HT1080 (cell line): ENCODE measurements around the gene TBL1XR1. TPM values are rescaled to one million over a fixed set of nuclear protein-coding genes. Genes with fewer than 3 reads are reported as not detected.

ENCODE experiments used
- DNase-seq: peaks from one replicate; pipeline ENCODE4 v3.0.0-alpha.2; 2015; ENCODE audit warnings: low read depth
- polyA plus RNA-seq, 2 experiments: library from polyadenylated mRNA; depleted of rRNA; stranded (reverse); fragments of >200 nt; gene quantifications; 2 replicates each; pipeline ENCODE4 v1.2.3, GENCODE V29; 2015
- total RNA-seq: library from RNA; depleted of rRNA; stranded (reverse); fragments of >200 nt; shearing (Covaris generic); gene quantifications from 2 replicates; pipeline ENCODE4 v1.2.3, GENCODE V29; 2014; rRNA removed

Gene TBL1XR1
- total RNA-seq: 110 and 158 TPM in 2 replicates
- 76.9 and 108 TPM in 2 replicates for polyA plus RNA-seq (2015; cell fraction: cytosol; rRNA removed)
- polyA plus RNA-seq (2015; cell fraction: nucleus; rRNA removed): 84.3 and 92.9 TPM in 2 replicates

GRCh38 chr3:177197041-177197726 is at the start of gene TBL1XR1:
Gene TBL1XR1 (minus strand): TSS chr3:177197482. CDS start chr3:177064977, 132,505 bp downstream.
- peak; percentile 94 for DNase-seq

DNA sequence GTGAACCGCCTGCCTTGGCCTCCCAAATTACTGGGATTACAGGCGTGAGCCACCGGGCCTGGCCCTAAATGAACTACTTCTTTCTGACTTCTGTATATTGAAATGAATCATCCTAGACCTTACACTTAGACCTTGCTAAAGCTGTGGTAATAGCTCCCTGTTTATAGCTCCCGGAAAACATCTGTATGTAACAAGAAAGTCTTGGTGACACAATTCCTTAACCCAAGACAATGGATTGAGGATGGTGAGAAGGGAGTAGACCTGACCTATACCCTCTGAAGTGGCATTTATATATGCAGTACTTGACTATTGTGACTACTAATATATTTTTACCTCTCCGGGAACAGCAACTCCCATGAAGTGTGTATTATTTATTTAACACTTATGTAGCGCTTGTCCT is 48.0 kb upstream of the TBL1XR1 start:
- DNase-seq: no peak

DNA sequence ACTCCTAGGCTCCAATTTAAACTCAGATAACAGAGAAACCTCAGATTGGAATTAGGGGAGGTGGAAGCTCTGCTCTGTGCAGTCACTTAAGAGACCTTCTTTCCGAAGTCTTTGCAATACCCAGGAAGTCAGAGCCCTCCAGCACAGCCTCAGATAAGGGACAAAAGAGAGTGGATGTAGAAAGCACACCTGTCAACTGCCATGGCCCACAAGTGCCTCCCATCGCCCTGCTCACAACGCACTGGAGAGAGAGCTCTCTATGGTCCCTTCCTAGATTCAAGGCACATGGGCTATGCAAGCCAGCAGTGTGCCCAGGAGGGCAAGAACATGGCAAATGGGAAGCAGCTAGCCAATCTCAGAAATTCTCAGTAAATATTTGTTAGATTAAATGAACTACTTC is 47.3 kb upstream of the TBL1XR1 start:
- no peak for DNase-seq

- no peak for DNase-seq
These were observed 41.5 kb upstream of the TBL1XR1 start for GRCh38 chr3:177238686-177239216.

GRCh38 chr3:177237206-177237605 is 39.9 kb upstream of the TBL1XR1 start:
- DNase-seq: no peak

DNA sequence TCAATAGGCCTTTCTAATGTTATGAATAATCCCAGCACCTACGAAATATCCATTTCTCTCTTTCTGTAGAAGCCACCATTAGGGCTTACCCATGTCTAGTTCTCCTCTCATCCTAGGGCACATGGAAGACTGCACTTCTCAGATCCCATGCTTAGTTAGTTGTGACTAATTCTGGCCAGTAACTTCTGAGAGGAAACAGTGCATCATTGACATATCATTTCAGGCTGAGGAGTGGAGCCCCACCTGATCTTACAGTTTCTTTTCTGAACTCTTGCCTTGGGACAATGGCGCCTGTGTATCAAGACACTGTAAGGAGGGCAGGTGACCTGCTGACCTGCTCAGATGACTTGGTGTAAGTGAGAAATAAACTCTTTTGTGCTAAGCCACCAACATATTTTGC is 39.4 kb upstream of the TBL1XR1 start:
- peak; percentile 55 for DNase-seq

DNA sequence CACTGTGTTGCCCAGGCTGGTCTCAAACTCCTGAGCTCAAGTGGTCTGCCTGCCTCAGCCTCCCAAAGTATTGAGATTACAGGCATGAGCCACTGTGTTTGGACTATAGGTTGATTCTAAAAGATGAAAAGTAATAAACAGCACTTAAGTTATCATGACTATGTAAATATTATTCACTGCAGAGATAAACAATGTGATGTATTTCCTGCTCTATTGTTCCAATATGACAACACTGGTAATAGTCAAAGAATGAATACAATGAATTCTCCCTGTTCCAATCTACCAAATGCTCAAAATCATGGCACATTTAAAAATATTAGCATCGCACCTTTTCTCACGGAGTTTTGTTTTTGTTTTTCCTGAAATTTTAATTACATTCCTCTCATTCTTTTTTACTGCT is 36.8 kb upstream of the TBL1XR1 start:
- no peak for DNase-seq

GRCh38 chr3:177231242-177231641 is 34.0 kb upstream of the TBL1XR1 start:
- DNase-seq: no peak

GRCh38 chr3:177230641-177231040 is 33.4 kb upstream of the TBL1XR1 start:
- DNase-seq: no peak

DNA sequence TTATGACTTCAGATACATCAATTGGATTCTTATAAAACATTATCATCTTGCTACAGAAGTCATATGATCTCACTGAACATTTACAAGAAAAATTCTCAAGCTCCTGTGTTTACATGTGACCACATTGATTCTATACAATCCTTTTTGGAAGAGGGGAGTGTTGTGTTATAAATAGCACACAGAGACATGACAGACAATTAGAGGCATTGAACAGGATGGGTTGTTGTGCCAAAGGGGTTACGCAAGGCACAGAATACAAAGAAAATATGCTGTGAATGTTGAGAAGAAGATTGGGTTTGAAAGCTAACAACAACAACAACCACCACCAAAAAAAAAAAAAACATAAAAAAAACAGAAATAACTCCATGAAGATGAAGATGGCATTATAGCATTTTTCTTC is 32.5 kb upstream of the TBL1XR1 start:
- DNase-seq: no peak

GRCh38 chr3:177228601-177229190 is 31.4 kb upstream of the TBL1XR1 start:
- DNase-seq: no peak

DNA sequence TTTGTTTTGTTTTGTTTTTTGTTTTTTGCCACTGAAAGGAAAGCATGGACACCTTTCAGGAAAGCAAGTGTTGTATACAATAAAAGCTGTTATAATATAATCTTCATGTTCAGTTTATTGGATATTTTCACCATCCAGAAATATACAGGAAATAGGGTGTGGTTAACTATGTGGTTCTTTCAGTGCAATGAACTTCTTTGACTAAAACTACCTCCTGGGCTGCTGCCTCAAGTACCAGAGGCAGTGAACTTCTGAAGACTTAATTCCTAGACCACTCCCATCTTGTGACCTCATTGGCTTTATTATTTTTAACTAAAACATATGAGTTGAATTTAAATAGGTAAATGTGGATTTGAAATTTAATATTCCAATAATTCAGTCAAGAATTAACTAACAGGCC is 27.1 kb upstream of the TBL1XR1 start:
- DNase-seq: no peak

- DNase-seq: no peak
These were observed 24.5 kb upstream of the TBL1XR1 start for GRCh38 chr3:177221744-177222143.

DNA sequence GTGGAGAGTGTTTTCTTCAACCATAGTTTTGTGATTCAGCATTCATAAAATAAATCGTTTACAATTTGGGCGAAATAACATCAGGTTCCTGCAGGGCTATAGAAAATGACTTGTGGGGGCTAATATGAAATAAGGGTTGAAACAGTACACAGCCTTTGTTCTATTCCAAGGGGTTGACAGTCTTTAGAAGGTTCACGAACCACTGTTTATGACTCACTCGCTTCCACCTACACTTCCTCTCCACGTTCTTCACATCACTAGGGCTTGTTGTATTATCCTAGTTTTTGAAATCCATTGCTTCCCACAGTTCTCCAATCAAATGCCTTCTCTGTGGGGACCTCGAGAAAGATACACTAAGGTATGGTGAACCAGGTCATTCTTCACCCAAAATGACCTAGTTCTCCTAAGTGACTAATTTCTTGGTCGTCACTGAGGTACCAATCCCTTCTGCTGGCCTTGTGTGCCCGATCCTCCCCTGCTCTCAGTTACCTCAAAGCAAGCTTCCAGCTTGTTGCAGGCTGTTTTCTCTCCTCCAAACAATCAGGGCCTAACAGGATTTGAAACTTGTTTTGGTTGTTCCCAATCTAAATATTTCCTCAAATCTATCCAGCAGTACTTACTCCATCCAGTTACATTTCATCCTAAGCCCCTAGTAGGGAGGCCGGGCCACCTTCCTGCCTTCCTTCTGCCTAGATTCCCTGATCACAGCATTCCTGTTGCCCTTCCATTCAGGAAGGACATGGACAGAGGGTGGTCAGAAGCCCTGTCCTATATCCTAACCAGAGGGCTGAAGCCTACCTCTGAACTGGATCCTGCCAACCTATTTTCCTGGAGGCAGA is 23.1 kb upstream of the TBL1XR1 start:
- DNase-seq: peak; percentile 41

DNA sequence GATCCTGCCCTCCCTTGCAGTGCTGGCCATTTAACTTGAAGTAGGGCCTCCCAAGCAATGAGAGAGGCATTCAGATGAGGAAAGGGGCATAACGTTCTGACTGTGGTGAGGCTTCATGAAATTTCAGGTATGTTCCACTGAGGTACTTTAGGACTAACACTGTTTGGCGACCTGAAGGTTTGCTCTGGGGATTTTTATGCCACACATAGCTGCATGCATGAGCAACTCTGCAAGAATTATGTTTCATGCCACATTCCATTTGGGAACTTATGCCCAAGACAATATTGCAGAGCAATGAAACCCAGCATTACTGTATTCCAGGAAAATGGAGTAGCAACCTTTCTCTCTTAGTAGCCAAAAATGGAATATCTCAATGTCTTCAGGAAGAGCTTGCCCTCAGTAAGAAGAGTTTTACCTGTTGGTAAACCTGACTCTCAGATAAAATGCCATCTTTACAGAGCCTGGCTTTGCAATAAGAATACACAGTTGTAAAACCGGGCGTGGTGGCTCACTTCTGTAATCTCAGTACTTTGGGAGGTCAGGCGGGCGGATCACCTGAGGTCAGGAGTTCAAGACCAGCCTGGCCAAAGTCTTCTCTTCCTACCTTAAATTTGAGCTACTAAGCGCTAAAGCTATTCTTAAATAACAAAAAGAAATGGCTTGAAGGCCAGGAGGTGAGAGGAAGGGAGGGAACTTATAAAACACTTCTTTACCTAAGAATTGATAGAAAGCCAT is 16.7 kb upstream of the TBL1XR1 start:
- no peak for DNase-seq

GRCh38 chr3:177212756-177213155 is 15.5 kb upstream of the TBL1XR1 start:
- DNase-seq: no peak

DNA sequence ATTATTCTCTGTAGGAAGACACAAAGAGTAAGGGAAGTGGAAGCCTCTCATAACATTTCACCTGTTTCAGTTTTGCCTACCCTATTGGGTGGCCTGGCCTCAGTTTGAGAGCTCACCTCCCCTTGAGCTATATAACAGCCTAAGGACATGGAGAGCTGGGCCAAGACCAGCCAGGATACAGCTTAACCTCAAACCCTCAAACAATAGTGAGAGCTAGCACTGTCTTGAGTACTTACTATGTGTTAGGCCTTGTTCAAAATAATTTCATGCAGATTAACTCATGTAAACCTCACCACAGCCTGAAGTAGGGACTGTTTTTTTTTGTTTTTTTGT is 15.0 kb upstream of the TBL1XR1 start:
- no peak for DNase-seq

DNA sequence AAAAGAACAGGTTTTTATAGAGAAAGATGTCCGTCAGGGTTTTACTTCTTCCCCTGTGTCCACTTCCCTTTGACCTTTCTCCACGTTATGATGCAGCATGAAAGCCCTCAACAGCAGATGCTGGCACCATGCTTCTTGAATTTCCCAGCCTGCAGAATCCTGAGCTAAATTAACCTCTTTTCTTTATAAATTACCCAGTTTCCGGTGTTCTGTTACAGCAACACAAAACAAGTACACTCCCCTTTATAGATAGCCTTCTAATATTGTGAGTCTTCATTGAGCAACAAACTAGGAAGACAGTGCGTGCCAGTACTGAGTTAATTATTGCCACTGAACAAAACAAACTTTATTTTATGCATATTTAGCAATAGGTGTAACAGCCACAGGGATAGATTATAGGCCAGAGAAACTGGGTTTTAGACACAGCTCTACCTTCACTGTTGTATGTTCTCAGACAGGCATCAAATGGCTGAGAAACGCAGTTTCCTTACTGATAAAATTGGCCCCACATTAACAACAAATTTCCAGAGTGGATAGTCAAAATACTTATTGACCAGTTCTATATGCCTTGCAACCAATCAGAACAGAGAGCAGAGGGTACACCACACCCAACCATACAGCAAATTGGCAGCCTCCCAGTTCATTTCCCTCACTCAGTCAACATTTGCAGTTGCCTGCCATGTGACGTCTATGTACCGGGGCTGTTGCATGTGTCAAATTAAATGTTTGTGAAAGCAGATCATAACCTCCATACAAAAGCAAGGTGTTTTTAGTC is 14.4 kb upstream of the TBL1XR1 start:
- no peak for DNase-seq

DNA sequence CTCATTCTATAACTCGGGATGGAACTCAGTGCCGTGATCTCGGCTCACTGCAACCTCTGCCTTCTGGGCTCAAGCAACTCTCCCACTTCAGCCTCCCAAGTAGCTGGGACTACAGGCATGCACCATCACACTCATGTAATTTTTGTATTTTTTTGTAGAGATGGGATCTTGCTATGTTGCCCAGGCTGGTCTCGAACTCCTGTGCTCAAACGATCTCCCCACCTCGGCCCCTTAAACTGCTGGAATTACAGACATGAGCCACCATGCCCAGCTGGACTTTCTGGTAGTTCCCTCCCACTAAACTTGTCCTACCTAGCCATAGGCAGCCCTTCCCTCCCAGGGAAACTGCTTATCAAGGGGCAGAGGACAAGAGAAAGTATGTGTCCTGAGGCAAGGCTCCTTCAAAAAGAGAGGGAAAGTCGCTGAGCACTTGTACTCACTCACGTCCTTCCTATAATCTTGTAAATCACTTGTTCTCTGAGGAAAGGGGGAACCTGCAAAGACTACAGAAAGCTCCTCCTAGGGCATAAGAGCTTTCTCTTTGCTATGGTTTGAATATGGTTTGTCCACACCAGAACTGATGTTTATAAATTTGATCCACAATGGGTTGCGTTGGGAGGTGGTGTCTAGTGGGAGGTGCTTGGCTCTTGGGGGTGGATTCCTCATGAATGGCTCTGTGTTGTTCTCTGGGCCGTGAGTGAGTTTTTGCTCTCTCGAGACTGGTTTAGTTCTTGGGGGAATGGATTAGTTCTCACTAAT is 13.6 kb upstream of the TBL1XR1 start:
- DNase-seq: no peak

- DNase-seq: no peak
These were observed 12.2 kb upstream of the TBL1XR1 start for GRCh38 chr3:177209509-177209908.
